ENCODE data around the gene GKAP1.

GRCh38 chr9:83754383-83754977 is 63.1 kb downstream of the GKAP1 start:
- TF ChIP-seq, protein P1, sequence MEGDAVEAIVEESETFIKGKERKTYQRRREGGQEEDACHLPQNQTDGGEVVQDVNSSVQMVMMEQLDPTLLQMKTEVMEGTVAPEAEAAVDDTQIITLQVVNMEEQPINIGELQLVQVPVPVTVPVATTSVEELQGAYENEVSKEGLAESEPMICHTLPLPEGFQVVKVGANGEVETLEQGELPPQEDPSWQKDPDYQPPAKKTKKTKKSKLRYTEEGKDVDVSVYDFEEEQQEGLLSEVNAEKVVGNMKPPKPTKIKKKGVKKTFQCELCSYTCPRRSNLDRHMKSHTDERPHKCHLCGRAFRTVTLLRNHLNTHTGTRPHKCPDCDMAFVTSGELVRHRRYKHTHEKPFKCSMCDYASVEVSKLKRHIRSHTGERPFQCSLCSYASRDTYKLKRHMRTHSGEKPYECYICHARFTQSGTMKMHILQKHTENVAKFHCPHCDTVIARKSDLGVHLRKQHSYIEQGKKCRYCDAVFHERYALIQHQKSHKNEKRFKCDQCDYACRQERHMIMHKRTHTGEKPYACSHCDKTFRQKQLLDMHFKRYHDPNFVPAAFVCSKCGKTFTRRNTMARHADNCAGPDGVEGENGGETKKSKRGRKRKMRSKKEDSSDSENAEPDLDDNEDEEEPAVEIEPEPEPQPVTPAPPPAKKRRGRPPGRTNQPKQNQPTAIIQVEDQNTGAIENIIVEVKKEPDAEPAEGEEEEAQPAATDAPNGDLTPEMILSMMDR (IDR thresholded peaks at IDR 0.05) = no peak
- no peak for TF ChIP-seq POLR2A (IDR thresholded peaks at IDR 0.05)

Data from right lobe of liver (tissue), 4 donors.